GM21367 (cell line): ENCODE measurements around the gene TEX28.
A peak's percentile ranks its signal among the peaks of the same experiment; 100 is the strongest.
"Not testable (repeated sequence)": the region's sequence is repeated elsewhere in the genome, so short reads cannot be mapped to it uniquely, and the experiment has no call there.

ENCODE experiments used
- ATAC-seq: cut with Tn5 transposase; IDR thresholded peaks from one replicate; pipeline ENCODE4 v1.9.1; 2021; ENCODE audit not compliant: unreplicated experiment

The TEX28 gene

GRCh38 chrX:154247377-154248045 is 47.4 kb downstream of the TEX28 start:
- peak; percentile 70 for ATAC-seq

- ATAC-seq: not testable (repeated sequence)
Observed at GRCh38 chrX:154239982-154240503, 54.9 kb downstream of the TEX28 start.

- ATAC-seq: not testable (repeated sequence)
Observed at GRCh38 chrX:154238939-154239559, 55.9 kb downstream of the TEX28 start.

GRCh38 chrX:154233620-154234019 is 61.3 kb downstream of the TEX28 start:
- not testable (repeated sequence) for ATAC-seq

- not testable (repeated sequence) for ATAC-seq
Observed at GRCh38 chrX:154231443-154231842, 63.5 kb downstream of the TEX28 start.

GRCh38 chrX:154226706-154227105 is 68.2 kb downstream of the TEX28 start:
- not testable (repeated sequence) for ATAC-seq

GRCh38 chrX:154225292-154225691 is 69.6 kb downstream of the TEX28 start:
- ATAC-seq: not testable (repeated sequence)
